WTC11 (cell line): ENCODE data around the gene TMEM259.

Experiments
- ESRRA ChIP-seq: sonication (generic); formaldehyde crosslinking; IDR thresholded peaks from 2 replicates; pipeline ENCODE4 v1.8.1; 2022; ENCODE audit warnings: mild to moderate bottlenecking, missing genetic modification reagents, borderline replicate concordance
- ETV6 ChIP-seq: sonication (generic); formaldehyde crosslinking; IDR thresholded peaks from 2 replicates; pipeline ENCODE4 v1.8.1; 2022; ENCODE audit warnings: mild to moderate bottlenecking, missing genetic modification reagents
- GABPB1 ChIP-seq: sonication (generic); formaldehyde crosslinking; IDR thresholded peaks from 2 replicates; pipeline ENCODE4 v1.8.1; 2023; ENCODE audit warnings: mild to moderate bottlenecking, missing genetic modification reagents
- JUN ChIP-seq: sonication (generic); formaldehyde crosslinking; IDR thresholded peaks from 2 replicates; pipeline ENCODE4 v1.8.0; 2023; ENCODE audit warnings: mild to moderate bottlenecking, missing genetic modification reagents
- NR1H2 ChIP-seq: sonication (generic); formaldehyde crosslinking; IDR thresholded peaks from 2 replicates; pipeline ENCODE4 v1.9.0; 2021; ENCODE audit warnings: mild to moderate bottlenecking, moderate library complexity, missing genetic modification reagents
- NR2C2 ChIP-seq: sonication (generic); formaldehyde crosslinking; IDR thresholded peaks from 2 replicates; pipeline ENCODE4 v1.8.0; 2022; ENCODE audit warnings: mild to moderate bottlenecking, missing genetic modification reagents
- SMAD3 ChIP-seq: sonication (generic); formaldehyde crosslinking; IDR thresholded peaks from 2 replicates; pipeline ENCODE4 v1.8.0; 2022; ENCODE audit warnings: missing genetic modification reagents, mild to moderate bottlenecking, borderline replicate concordance
- ZNF396 ChIP-seq: fragments of 250-450 bp; sonication (Bioruptor Pico); IDR thresholded peaks from 2 replicates; pipeline ENCODE4 v1.8.0; 2021; ENCODE audit warnings: mild to moderate bottlenecking, moderate library complexity, borderline replicate concordance
- TF ChIP-seq, protein P1 (sequence below): fragments of 200-600 bp; IDR thresholded peaks from 2 replicates; pipeline ENCODE4 v1.8.0; 2022; ENCODE audit warnings: antibody characterized with exemption
- TF ChIP-seq, protein P2 (sequence below): sonication (generic); formaldehyde crosslinking; IDR thresholded peaks from 2 replicates; pipeline ENCODE4 v1.8.0; 2022; ENCODE audit warnings: mild to moderate bottlenecking, missing genetic modification reagents
- TF ChIP-seq, protein P3 (sequence below): sonication (generic); formaldehyde crosslinking; IDR thresholded peaks from 2 replicates; pipeline ENCODE4 v1.8.1; 2023; ENCODE audit warnings: mild to moderate bottlenecking, missing genetic modification reagents, moderate library complexity
- TF ChIP-seq, protein P4 (sequence below): sonication (generic); formaldehyde crosslinking; IDR thresholded peaks from 2 replicates; pipeline ENCODE4 v1.8.0; 2023; ENCODE audit warnings: missing genetic modification reagents

DNA sequence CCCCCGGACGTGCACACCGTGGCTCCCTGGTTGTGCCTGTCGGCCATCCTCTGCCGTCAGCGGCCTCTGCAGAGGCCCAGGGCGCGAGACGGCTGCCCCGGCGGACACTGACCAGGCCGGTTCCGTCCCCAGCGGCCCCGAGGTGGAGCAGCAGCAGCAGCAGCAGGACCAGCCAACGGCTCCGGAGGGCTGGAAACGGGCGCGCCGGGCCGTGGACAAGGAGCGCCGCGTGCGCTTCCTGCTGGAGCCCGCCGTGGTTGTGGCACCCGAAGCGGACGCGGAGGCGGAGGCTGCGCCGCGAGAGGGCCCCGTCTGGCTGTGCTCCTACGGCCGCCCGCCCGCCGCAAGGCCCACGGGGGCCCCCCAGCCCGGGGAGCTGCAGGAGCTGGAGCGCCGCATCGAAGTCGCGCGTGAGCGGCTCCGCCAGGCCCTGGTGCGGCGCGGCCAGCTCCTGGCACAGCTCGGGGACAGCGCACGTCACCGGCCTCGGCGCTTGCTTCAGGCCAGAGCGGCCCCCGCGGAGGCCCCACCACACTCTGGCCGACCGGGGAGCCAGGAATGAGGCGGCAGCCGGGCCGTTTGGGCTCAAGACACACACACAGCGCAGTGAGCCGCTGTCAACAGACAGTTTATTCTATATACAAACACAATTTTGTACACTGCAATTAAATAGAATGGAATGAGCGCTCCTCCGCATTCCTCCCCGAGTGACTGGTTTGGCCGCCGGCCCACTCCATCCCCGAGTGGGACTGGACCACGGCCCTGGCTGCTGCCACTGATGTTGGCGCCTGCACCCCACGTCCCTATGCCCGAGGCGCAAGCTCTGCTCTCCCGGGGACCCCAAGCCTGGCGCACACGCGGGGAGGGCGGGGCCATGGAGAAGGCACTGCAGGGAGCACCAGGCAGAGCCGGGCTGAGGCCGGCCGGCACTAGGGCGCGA lies 11.6 kb downstream of the TMEM259 start:
- TF ChIP-seq, protein P1, sequence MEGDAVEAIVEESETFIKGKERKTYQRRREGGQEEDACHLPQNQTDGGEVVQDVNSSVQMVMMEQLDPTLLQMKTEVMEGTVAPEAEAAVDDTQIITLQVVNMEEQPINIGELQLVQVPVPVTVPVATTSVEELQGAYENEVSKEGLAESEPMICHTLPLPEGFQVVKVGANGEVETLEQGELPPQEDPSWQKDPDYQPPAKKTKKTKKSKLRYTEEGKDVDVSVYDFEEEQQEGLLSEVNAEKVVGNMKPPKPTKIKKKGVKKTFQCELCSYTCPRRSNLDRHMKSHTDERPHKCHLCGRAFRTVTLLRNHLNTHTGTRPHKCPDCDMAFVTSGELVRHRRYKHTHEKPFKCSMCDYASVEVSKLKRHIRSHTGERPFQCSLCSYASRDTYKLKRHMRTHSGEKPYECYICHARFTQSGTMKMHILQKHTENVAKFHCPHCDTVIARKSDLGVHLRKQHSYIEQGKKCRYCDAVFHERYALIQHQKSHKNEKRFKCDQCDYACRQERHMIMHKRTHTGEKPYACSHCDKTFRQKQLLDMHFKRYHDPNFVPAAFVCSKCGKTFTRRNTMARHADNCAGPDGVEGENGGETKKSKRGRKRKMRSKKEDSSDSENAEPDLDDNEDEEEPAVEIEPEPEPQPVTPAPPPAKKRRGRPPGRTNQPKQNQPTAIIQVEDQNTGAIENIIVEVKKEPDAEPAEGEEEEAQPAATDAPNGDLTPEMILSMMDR, result no peak
- TF ChIP-seq, protein P2, sequence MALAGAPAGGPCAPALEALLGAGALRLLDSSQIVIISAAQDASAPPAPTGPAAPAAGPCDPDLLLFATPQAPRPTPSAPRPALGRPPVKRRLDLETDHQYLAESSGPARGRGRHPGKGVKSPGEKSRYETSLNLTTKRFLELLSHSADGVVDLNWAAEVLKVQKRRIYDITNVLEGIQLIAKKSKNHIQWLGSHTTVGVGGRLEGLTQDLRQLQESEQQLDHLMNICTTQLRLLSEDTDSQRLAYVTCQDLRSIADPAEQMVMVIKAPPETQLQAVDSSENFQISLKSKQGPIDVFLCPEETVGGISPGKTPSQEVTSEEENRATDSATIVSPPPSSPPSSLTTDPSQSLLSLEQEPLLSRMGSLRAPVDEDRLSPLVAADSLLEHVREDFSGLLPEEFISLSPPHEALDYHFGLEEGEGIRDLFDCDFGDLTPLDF (CRISPR knock-in tag), result no peak
- TF ChIP-seq JUN (CRISPR knock-in tag) (no peak), NR1H2 (CRISPR knock-in tag) (no peak), GABPB1 (no peak), ETV6 (CRISPR knock-in tag) (no peak), ZNF396 (no peak), NR2C2 (CRISPR knock-in tag) (no peak), SMAD3 (CRISPR knock-in tag) (no peak), ESRRA (CRISPR knock-in tag) (no peak)
- TF ChIP-seq, protein P3, sequence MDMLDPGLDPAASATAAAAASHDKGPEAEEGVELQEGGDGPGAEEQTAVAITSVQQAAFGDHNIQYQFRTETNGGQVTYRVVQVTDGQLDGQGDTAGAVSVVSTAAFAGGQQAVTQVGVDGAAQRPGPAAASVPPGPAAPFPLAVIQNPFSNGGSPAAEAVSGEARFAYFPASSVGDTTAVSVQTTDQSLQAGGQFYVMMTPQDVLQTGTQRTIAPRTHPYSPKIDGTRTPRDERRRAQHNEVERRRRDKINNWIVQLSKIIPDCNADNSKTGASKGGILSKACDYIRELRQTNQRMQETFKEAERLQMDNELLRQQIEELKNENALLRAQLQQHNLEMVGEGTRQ, result no peak
- TF ChIP-seq, protein P4, sequence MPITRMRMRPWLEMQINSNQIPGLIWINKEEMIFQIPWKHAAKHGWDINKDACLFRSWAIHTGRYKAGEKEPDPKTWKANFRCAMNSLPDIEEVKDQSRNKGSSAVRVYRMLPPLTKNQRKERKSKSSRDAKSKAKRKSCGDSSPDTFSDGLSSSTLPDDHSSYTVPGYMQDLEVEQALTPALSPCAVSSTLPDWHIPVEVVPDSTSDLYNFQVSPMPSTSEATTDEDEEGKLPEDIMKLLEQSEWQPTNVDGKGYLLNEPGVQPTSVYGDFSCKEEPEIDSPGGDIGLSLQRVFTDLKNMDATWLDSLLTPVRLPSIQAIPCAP (CRISPR knock-in tag), result no peak
